ENCODE measurements around the gene DNAI1. TPM values are rescaled to one million over a fixed set of nuclear protein-coding genes. Genes with fewer than 3 reads are reported as not detected.
"Not testable (repeated sequence)": the region's sequence is repeated elsewhere in the genome, so short reads cannot be mapped to it uniquely, and the experiment has no call there.

DNAI1 gene
- total RNA-seq, 4 donors from 2014 or later = 0.42 to 3.9 (median 0.66) TPM; not detected in 1

- WGBS, 2 donors = 8 to 12% methylated on average over 28 to 44 of the region's 63 CpGs
- Histone ChIP-seq H3K9me3 (no peaks in the 10 kb centered on the region), H3K4me1 (peaks cover 0 to 22% (median 5%) of the 10 kb centered on the region in 4 donors), H3K27me3 (no peaks in the 10 kb centered on the region), H3K36me3 (no peaks in the 10 kb centered on the region), H3K27ac (peak within 1 kb of the TSS; percentile 30 to 89 (median 74)), H3K4me3 (peak within 1 kb of the TSS; percentile 38 to 76 (median 50))
- TF ChIP-seq POLR2A (IDR thresholded peaks at IDR 0.05) = peak in 1 of 2 donors; percentile 46
- TF ChIP-seq EP300 (IDR thresholded peaks at IDR 0.05) = peak in 1 of 2 donors; percentile 72
- peak in 3 of 5 experiments; percentile 13 to 63 (median 20) for TF ChIP-seq CTCF (IDR thresholded peaks at IDR 0.05)
- peak; percentile 71 to 73 for DNase-seq (ENCODE audit: low spot score in 2 of 2)
Observed at GRCh38 chr9:34522971-34523797, 64.6 kb downstream of the DNAI1 start, which contains the start of gene ENHO. TSS of gene ENHO (minus strand) at chr9:34522990. CDS start at chr9:34521695, 1,295 bp downstream.

DNA sequence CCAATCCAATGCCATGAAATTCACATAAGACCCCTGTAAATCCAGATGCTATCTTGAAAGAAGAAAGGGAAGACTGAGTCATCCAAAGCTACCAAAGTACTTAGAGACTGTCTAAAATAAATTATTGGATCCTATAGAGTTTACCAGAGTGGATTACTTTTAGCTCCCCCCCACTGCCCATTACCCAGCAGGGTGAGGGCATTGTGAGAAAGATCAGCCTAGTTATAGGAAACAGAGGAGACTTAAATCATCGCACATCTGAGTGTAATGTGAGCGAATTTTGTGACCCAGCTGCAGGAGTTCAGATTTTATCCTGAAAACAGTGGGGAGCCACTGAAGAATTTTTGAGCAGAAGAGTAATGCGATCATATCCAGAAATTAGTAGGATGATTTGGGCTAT lies 65.7 kb downstream of the DNAI1 start:
- peaks cover 0 to 22% (median 5%) of the 10 kb centered on the region in 4 donors for H3K4me1 ChIP-seq
- no peaks in the 10 kb centered on the region for H3K27me3 ChIP-seq
- H3K4me3 ChIP-seq = no peak overlapping the region
- TF ChIP-seq CTCF (IDR thresholded peaks at IDR 0.05) = no peak
- no peak for TF ChIP-seq EP300 (IDR thresholded peaks at IDR 0.05)
- TF ChIP-seq POLR2A (IDR thresholded peaks at IDR 0.05) = no peak
- no peaks in the 10 kb centered on the region for H3K36me3 ChIP-seq
- DNase-seq (ENCODE audit: low spot score in 2 of 2) = no peak
- 78 to 89% methylated on average over 3 of the region's 3 CpGs for WGBS, 2 donors
- no peaks in the 10 kb centered on the region for H3K9me3 ChIP-seq
- H3K27ac ChIP-seq = no peak overlapping the region

- no peak for TF ChIP-seq EP300 (IDR thresholded peaks at IDR 0.05)
- no peak for TF ChIP-seq CTCF (IDR thresholded peaks at IDR 0.05)
- TF ChIP-seq POLR2A (IDR thresholded peaks at IDR 0.05) = no peak
- no peaks in the 10 kb centered on the region for H3K9me3 ChIP-seq
- peaks cover 0 to 22% (median 5%) of the 10 kb centered on the region in 4 donors for H3K4me1 ChIP-seq
- no peak overlapping the region for H3K4me3 ChIP-seq
- no peaks in the 10 kb centered on the region for H3K27me3 ChIP-seq
- no peak for DNase-seq (ENCODE audit: low spot score in 2 of 2)
- no peaks in the 10 kb centered on the region for H3K36me3 ChIP-seq
- no peak overlapping the region for H3K27ac ChIP-seq
- WGBS, 2 donors = 80 to 89% methylated on average over 2 of the region's 2 CpGs
Observed at GRCh38 chr9:34526026-34526425, 67.4 kb downstream of the DNAI1 start.

- not testable (repeated sequence) for H3K27me3 ChIP-seq; DNase-seq (ENCODE audit: low spot score in 2 of 2); H3K4me3 ChIP-seq; H3K27ac ChIP-seq; H3K4me1 ChIP-seq; H3K36me3 ChIP-seq
- H3K9me3 ChIP-seq = peaks cover 0 to 12% (median 0%) of the 10 kb centered on the region in 4 donors
- WGBS, 2 donors = 87 to 97% methylated on average over 6 to 7 of the region's 8 CpGs
Observed at GRCh38 chr9:34532041-34532440, 73.4 kb downstream of the DNAI1 start.

DNA sequence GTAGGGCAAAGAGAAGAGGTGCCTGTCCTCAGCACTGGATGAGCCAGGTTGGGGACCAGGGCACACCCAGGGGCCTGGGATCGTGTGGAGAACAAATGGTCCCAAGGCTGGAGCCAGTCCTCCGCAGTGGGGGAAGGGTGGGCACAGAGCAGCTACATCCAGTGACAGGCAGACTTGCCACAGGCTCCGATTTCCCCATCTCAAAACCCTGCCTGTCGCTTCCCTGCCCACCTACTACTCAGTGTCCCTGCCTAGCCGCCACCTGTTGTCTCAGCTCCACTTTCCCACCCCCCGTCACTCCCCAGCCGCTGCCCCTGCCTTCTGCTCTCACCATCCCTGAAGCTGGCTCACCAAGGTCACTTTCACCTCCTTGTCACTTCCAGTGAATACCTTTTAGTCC lies 78.1 kb downstream of the DNAI1 start:
- Histone ChIP-seq H3K27ac (no peak overlapping the region), H3K4me3 (no peak overlapping the region), H3K9me3 (peaks cover 0 to 10% (median 0%) of the 10 kb centered on the region in 4 donors), H3K4me1 (no peaks in the 10 kb centered on the region), H3K27me3 (no peaks in the 10 kb centered on the region), H3K36me3 (no peaks in the 10 kb centered on the region)
- no peak for TF ChIP-seq POLR2A (IDR thresholded peaks at IDR 0.05)
- TF ChIP-seq EP300 (IDR thresholded peaks at IDR 0.05) = no peak
- no peak for TF ChIP-seq CTCF (IDR thresholded peaks at IDR 0.05)
- DNase-seq (ENCODE audit: low spot score in 2 of 2) = no peak
- 69% methylated on average over 7 of the region's 7 CpGs for WGBS, 2 donors

All from tibial nerve (tissue), 4 donors.